ENCODE results near the gene MVK.

- TF ChIP-seq CTCF (IDR thresholded peaks at IDR 0.05) (no peak), EP300 (IDR thresholded peaks at IDR 0.05) (no peak), POLR2A (IDR thresholded peaks at IDR 0.05; ENCODE audit: low read depth) (no peak)
Measured at GRCh38 chr12:109638735-109639134, 65.1 kb downstream of the MVK start.

All from esophagus muscularis mucosa (tissue), 4 donors.